ENCODE measurements around the gene AIPL1. TPM values are rescaled to one million over a fixed set of nuclear protein-coding genes. Genes with fewer than 3 reads are reported as not detected.
A peak's percentile ranks its signal among the peaks of the same experiment; 100 is the strongest.
"Not testable (repeated sequence)": the region's sequence is repeated elsewhere in the genome, so short reads cannot be mapped to it uniquely, and the experiment has no call there.

Gene AIPL1
- 0.31 TPM for total RNA-seq

- no peak for DNase-seq
Observed at GRCh38 chr17:6435051-6435450, at the start of gene AIPL1. AIPL1 (minus strand) TSS chr17:6435121; CDS start chr17:6435104, 17 bp downstream.

- no peak for DNase-seq
Observed at GRCh38 chr17:6483507-6483906, 48.6 kb upstream of the AIPL1 start.

- not testable (repeated sequence) for DNase-seq
Observed at GRCh38 chr17:6482796-6483195, 47.9 kb upstream of the AIPL1 start.

GRCh38 chr17:6482105-6482455 is 47.2 kb upstream of the AIPL1 start:
- DNase-seq, result no peak

GRCh38 chr17:6480303-6480675 is 45.4 kb upstream of the AIPL1 start:
- DNase-seq, result no peak

- no peak for DNase-seq
Observed at GRCh38 chr17:6479622-6480302, 44.8 kb upstream of the AIPL1 start.

GRCh38 chr17:6478486-6478885 is 43.6 kb upstream of the AIPL1 start:
- no peak for DNase-seq

GRCh38 chr17:6477831-6478383 is 43.0 kb upstream of the AIPL1 start:
- DNase-seq, result no peak

GRCh38 chr17:6476810-6477179 is 41.9 kb upstream of the AIPL1 start:
- DNase-seq, result no peak

GRCh38 chr17:6476076-6476809 is 41.3 kb upstream of the AIPL1 start:
- no peak for DNase-seq

GRCh38 chr17:6475411-6475810 is 40.5 kb upstream of the AIPL1 start:
- DNase-seq, result peak; percentile 50

GRCh38 chr17:6474906-6475305 is 40.0 kb upstream of the AIPL1 start:
- peak; percentile 84 for DNase-seq

- DNase-seq, result no peak
Observed at GRCh38 chr17:6474376-6474775, 39.5 kb upstream of the AIPL1 start.

GRCh38 chr17:6473128-6473767 is 38.3 kb upstream of the AIPL1 start:
- peak; percentile 87 for DNase-seq

GRCh38 chr17:6472517-6472916 is 37.6 kb upstream of the AIPL1 start:
- DNase-seq, result no peak

GRCh38 chr17:6471531-6472465 is 36.9 kb upstream of the AIPL1 start:
- DNase-seq, result no peak

GRCh38 chr17:6470751-6471521 is 36.0 kb upstream of the AIPL1 start:
- DNase-seq, result no peak

GRCh38 chr17:6470146-6470718 is 35.3 kb upstream of the AIPL1 start:
- no peak for DNase-seq

GRCh38 chr17:6468051-6468790 is 33.3 kb upstream of the AIPL1 start:
- no peak for DNase-seq

- DNase-seq, result no peak
Observed at GRCh38 chr17:6467567-6467966, 32.6 kb upstream of the AIPL1 start.

Data from tongue (tissue), 2 donors.